ENCODE measurements around the gene RASSF5.
A peak's percentile ranks its signal among the peaks of the same experiment; 100 is the strongest.

RASSF5 gene

GRCh38 chr1:206547104-206547503, 39.8 kb downstream of the RASSF5 start:
- no peak for DNase-seq (ENCODE audit: low spot score)

GRCh38 chr1:206550446-206550845, 43.1 kb downstream of the RASSF5 start:
- no peak for DNase-seq (ENCODE audit: low spot score)

GRCh38 chr1:206551296-206551985, 44.1 kb downstream of the RASSF5 start:
- no peak for DNase-seq (ENCODE audit: low spot score)

GRCh38 chr1:206551986-206552326, 44.6 kb downstream of the RASSF5 start:
- DNase-seq (ENCODE audit: low spot score), result no peak

- no peak for DNase-seq (ENCODE audit: low spot score)
Measured at GRCh38 chr1:206554211-206554610, 46.9 kb downstream of the RASSF5 start.

GRCh38 chr1:206554701-206555472, 47.6 kb downstream of the RASSF5 start:
- DNase-seq (ENCODE audit: low spot score), result no peak

- no peak for DNase-seq (ENCODE audit: low spot score)
Measured at GRCh38 chr1:206555473-206555935, 48.2 kb downstream of the RASSF5 start.

GRCh38 chr1:206556047-206556749, 48.9 kb downstream of the RASSF5 start:
- no peak for DNase-seq (ENCODE audit: low spot score)

- DNase-seq (ENCODE audit: low spot score), result peak; percentile 24
Measured at GRCh38 chr1:206556750-206557635, 49.7 kb downstream of the RASSF5 start.

- no peak for DNase-seq (ENCODE audit: low spot score)
Measured at GRCh38 chr1:206557636-206558473, 50.5 kb downstream of the RASSF5 start.

GRCh38 chr1:206558794-206559671, 51.7 kb downstream of the RASSF5 start:
- DNase-seq (ENCODE audit: low spot score), result no peak

GRCh38 chr1:206559672-206559995, 52.3 kb downstream of the RASSF5 start:
- DNase-seq (ENCODE audit: low spot score), result no peak

- DNase-seq (ENCODE audit: low spot score), result no peak
Measured at GRCh38 chr1:206560007-206560716, 52.8 kb downstream of the RASSF5 start.

- DNase-seq (ENCODE audit: low spot score), result no peak
Measured at GRCh38 chr1:206563367-206564207, 56.3 kb downstream of the RASSF5 start.

- DNase-seq (ENCODE audit: low spot score), result no peak
Measured at GRCh38 chr1:206565995-206566394, 58.7 kb downstream of the RASSF5 start.

- DNase-seq (ENCODE audit: low spot score), result no peak
Measured at GRCh38 chr1:206566999-206567398, 59.7 kb downstream of the RASSF5 start.

- DNase-seq (ENCODE audit: low spot score), result no peak
Measured at GRCh38 chr1:206568256-206568655, 60.9 kb downstream of the RASSF5 start.

GRCh38 chr1:206568779-206569352, 61.5 kb downstream of the RASSF5 start:
- DNase-seq (ENCODE audit: low spot score), result no peak
